SK-N-MC (cell line): ENCODE results near the gene NCAPG2.

ENCODE experiments used
- DNase-seq: peaks from one replicate; pipeline ENCODE4 v3.0.0-alpha.2; 2011; ENCODE audit warnings: low read depth, low spot score
- H3K27ac ChIP-seq: fragments of 200-600 bp; sonication (generic); 2 replicates; pipeline ENCODE4 v1.5.1; 2016; ENCODE audit warnings: mixed run types
- H3K36me3 ChIP-seq: fragments of 200-600 bp; sonication (generic); 2 replicates; pipeline ENCODE4 v1.6.1; 2017; ENCODE audit warnings: antibody characterized with exemption, low read length, mixed read lengths; ENCODE audit not compliant: insufficient read depth
- H3K4me3 ChIP-seq: fragments of 200-600 bp; sonication (generic); 2 replicates; pipeline ENCODE4 v1.5.1; 2016
- H3K9ac ChIP-seq: fragments of 200-600 bp; sonication (generic); 2 replicates; pipeline ENCODE4 v1.8.0; 2017; ENCODE audit warnings: mixed run types, mixed read lengths; ENCODE audit not compliant: insufficient read length
- H3K9me3 ChIP-seq: fragments of 200-600 bp; sonication (generic); 2 replicates; pipeline ENCODE4 v1.6.1; 2017; ENCODE audit warnings: low read depth, mild to moderate bottlenecking, antibody characterized with exemption, low read length, moderate library complexity, mixed read lengths
- EZH2 ChIP-seq: fragments of 200-600 bp; sonication (generic); IDR thresholded peaks from one replicate; pipeline ENCODE4 v1.6.1; 2017; ENCODE audit warnings: antibody characterized with exemption
- FOXP2 ChIP-seq: optimal IDR thresholded peaks from 2 replicates; pipeline ENCODE3; 2011; ENCODE audit warnings: mild to moderate bottlenecking, moderate library complexity; ENCODE audit not compliant: insufficient read depth; ENCODE audit errors: extremely low read length, control extremely low read depth
- POLR2AphosphoS5 ChIP-seq: IDR thresholded peaks from 2 replicates; pipeline ENCODE4 v1.6.1; 2012; ENCODE audit warnings: mild to moderate bottlenecking, low read depth, low read length, borderline replicate concordance

NCAPG2 gene

DNA sequence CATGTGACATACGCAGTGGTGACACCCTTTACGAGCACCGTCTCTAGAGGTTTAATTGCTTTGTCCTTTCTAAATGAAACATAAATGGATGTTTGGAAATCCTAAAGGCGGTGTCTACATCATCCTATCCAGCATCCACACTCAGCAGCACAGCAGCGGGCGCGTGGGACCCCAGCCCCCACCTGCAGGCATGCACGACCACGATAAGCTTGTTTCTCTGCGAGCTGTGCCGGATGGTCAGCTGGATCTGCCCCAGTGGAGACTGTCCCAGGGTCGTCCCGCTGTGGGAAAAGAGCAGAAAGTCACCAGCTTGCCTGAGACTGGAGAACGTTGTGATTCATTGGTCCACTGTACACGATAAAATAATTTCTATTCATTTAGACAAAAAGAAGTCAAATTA lies 34.2 kb upstream of the NCAPG2 start:
- no peak overlapping the region for H3K9ac ChIP-seq
- TF ChIP-seq POLR2AphosphoS5, result no peak
- no peak for TF ChIP-seq FOXP2
- TF ChIP-seq EZH2, result no peak
- no peak overlapping the region for H3K4me3 ChIP-seq
- H3K36me3 ChIP-seq, result peaks cover 17% of the 10 kb centered on the region; the same call in 1 of the 2 replicates
- H3K9me3 ChIP-seq, result no peaks in the 10 kb centered on the region
- H3K27ac ChIP-seq, result no peak overlapping the region
- no peak for DNase-seq

DNA sequence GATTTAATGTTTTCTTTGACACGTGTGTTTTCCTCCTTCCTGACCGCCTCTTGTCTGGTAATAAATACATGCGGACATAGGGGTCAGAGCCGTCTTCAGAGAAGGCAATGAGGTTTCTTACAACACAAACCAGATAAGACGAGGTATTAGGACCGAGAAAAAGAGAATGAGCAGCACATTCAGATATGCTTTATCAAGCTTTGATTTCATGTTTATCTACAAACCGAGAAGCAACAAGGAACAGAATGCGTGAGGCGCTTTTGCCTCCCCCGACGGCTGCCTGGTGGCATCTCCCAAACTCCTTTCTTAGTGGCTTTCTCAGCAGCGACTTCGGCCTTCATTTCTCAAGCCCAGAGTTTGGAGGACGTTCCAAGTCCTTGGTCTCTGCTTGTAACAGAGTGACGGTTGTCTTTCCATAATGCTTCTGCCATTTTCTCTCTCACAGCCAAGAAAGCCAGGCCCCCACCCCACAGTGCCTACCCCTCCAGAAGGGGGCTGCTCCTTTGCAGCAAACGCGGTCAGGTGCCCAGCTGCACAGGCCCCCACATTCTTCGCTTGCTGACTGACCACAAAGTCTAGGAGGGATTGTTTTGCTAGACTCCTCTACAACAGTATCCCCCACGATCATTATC lies 32.6 kb upstream of the NCAPG2 start:
- Histone ChIP-seq H3K27ac (no peak overlapping the region), H3K4me3 (no peak overlapping the region), H3K36me3 (peaks cover 17% of the 10 kb centered on the region; the same call in 1 of the 2 replicates), H3K9ac (no peak overlapping the region), H3K9me3 (no peaks in the 10 kb centered on the region)
- no peak for DNase-seq
- TF ChIP-seq POLR2AphosphoS5 (no peak), EZH2 (no peak), FOXP2 (no peak)

DNA sequence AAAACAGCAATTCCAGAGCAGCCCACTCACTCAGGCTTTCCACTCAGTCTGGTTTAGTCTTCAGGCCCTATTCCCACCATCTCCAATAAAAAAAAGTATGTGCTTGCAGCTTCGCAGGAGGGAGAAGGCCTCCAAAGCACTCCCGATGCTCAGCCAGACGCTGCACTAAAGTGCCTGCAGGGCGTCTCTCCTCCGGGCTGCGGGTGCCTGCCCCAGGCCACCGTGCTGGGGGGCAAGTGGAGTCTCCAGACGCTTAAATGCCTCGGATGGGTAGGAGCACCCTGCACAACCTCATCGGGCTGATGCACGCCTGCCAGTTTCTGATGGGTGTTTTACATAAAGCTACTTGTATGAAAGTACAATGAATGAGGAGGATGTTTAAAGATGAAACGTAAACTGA lies 31.3 kb upstream of the NCAPG2 start:
- H3K36me3 ChIP-seq, result peaks cover 9% of the 10 kb centered on the region; the same call in 1 of the 2 replicates
- no peak overlapping the region for H3K4me3 ChIP-seq
- no peaks in the 10 kb centered on the region for H3K9me3 ChIP-seq
- H3K27ac ChIP-seq, result no peak overlapping the region
- no peak for DNase-seq
- TF ChIP-seq EZH2, result no peak
- no peak for TF ChIP-seq FOXP2
- TF ChIP-seq POLR2AphosphoS5, result no peak
- H3K9ac ChIP-seq, result no peak overlapping the region

GRCh38 chr7:158734861-158735260 lies 30.3 kb upstream of the NCAPG2 start:
- H3K36me3 ChIP-seq, result no peaks in the 10 kb centered on the region; the same call in 1 of the 2 replicates
- TF ChIP-seq FOXP2, result no peak
- no peak for TF ChIP-seq EZH2
- no peak for TF ChIP-seq POLR2AphosphoS5
- no peak overlapping the region for H3K9ac ChIP-seq
- H3K27ac ChIP-seq, result no peak overlapping the region
- no peak overlapping the region for H3K4me3 ChIP-seq
- no peaks in the 10 kb centered on the region for H3K9me3 ChIP-seq
- DNase-seq, result no peak

- no peak overlapping the region for H3K4me3 ChIP-seq
- H3K9ac ChIP-seq, result no peak overlapping the region
- H3K36me3 ChIP-seq, result no peaks in the 10 kb centered on the region
- no peak overlapping the region; the same call in 1 of the 2 replicates for H3K27ac ChIP-seq
- no peaks in the 10 kb centered on the region for H3K9me3 ChIP-seq
- no peak for TF ChIP-seq POLR2AphosphoS5
- no peak for TF ChIP-seq EZH2
- no peak for TF ChIP-seq FOXP2
- no peak for DNase-seq
Observed at GRCh38 chr7:158733775-158734494, 29.3 kb upstream of the NCAPG2 start.

- H3K4me3 ChIP-seq, result peak overlapping the region; percentile 12; the same call in 1 of the 2 replicates
- H3K9ac ChIP-seq, result no peak overlapping the region
- no peaks in the 10 kb centered on the region for H3K9me3 ChIP-seq
- no peaks in the 10 kb centered on the region for H3K36me3 ChIP-seq
- peak; percentile 22 for DNase-seq
- H3K27ac ChIP-seq, result peak overlapping the region; percentile 38
- TF ChIP-seq FOXP2 (no peak), EZH2 (no peak), POLR2AphosphoS5 (no peak)
Observed at GRCh38 chr7:158733220-158733519, 28.6 kb upstream of the NCAPG2 start.

GRCh38 chr7:158732494-158733219 lies 28.1 kb upstream of the NCAPG2 start:
- TF ChIP-seq FOXP2 (no peak), POLR2AphosphoS5 (no peak), EZH2 (no peak)
- H3K27ac ChIP-seq, result peak overlapping the region; percentile 38
- H3K9me3 ChIP-seq, result no peaks in the 10 kb centered on the region
- DNase-seq, result no peak
- H3K4me3 ChIP-seq, result peak overlapping the region; percentile 12; the same call in 1 of the 2 replicates
- no peaks in the 10 kb centered on the region for H3K36me3 ChIP-seq
- no peak overlapping the region for H3K9ac ChIP-seq

- TF ChIP-seq POLR2AphosphoS5 (no peak), EZH2 (no peak), FOXP2 (no peak)
- Histone ChIP-seq H3K36me3 (no peaks in the 10 kb centered on the region), H3K27ac (peak overlapping the region; percentile 19; the same call in 1 of the 2 replicates), H3K4me3 (no peak overlapping the region), H3K9ac (no peak overlapping the region), H3K9me3 (no peaks in the 10 kb centered on the region)
- no peak for DNase-seq
Observed at GRCh38 chr7:158731761-158732160, 27.2 kb upstream of the NCAPG2 start.
